HG02588 (cell line): Measurements from ENCODE around the gene BRD4.
A peak's percentile ranks its signal among the peaks of the same experiment; 100 is the strongest.

ENCODE experiments used
- ATAC-seq: cut with Tn5 transposase; IDR thresholded peaks from one replicate; pipeline ENCODE4 v1.9.1; 2021; ENCODE audit warnings: mild to moderate bottlenecking, moderate library complexity; ENCODE audit not compliant: unreplicated experiment

BRD4 gene

DNA sequence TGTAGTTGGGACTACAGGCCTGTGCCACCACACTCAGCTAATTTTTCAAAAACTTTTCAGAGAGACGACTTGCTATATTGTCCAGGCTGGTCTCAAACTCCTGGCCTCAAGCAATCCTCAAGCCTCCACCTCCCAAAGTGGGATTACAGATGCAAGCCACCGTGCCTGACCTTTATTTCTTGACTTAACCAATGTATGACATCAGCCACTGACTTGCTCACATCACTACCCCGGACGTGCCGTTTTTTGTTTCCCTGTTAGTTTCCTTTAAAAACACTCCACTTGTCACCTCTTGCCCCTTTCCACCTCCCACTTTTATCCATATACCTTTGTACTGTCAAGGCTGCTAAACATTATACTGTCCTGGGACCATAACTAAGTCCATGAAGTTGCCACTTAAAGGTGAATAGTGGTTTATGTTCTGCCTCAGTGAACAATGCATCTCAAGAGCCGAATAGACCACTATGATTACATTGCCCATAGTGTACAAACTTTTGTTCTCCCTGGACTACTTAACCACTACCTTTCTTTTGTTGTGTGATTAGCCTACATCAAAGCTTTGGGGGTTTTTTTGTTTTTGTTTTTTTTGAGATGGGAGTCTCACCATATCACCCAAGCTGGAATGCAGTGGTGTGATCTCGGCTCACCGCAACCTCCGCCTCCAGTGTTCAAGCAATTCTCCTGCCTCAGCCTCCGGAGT is 97.8 kb downstream of the BRD4 start:
- no peak for ATAC-seq

DNA sequence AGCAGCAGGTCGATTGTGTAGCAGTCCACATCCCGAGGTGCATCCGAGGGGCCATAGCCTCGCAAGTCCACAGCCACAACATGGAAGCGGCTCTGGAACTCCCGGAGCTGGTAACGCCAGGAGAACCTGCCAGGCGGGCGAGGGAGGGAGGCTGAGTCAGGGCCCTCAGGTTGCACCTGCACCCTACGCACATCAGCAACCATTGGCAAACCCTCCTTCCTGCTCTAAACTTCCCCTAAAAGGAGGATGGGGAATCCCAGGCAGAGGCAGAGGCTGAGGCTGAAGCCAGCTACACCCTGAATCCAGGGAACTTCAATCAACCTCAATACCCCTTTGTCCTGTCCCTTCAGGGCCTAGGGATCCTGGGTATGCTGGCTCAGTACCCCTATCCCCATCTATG is 101.1 kb downstream of the BRD4 start:
- no peak for ATAC-seq

DNA sequence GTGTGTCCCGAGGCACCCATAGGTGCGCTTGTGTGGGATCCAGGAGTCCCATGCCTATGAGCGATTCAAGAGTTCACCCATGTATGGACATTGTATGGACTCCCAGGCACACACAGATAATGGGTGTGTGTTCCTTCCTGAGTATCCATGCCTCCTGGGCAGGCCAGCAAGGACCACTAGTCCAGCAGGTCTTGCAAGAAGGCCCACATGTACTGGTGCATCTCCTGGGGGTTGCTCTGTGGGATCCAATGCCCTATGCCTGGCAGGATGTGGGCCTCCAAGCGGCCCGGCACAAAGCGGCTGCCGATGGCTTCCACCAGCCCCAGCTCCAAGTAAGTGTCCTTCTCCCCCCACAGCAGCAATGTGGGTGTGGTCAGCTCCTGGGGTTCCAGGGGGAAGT is 105.1 kb downstream of the BRD4 start:
- no peak for ATAC-seq

DNA sequence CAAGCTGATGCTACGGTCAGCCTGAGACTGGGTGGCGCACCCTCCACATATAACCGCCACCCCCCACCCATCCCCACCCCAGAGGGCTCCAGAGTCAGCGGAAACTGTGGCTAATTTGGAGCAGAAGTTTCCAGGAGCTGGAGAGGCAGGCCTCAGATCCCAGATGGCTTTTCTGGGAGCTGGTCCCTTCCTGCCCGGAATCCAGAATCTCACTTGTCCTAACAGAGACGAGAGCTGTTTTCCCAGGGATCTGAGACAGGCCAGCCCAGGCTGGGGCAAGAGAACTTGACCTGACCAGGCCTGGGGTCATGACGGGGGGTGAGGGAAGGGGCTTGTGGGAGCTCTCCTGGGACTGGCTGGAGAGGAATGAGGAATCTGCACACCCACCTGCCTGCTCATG is 106.6 kb downstream of the BRD4 start:
- no peak for ATAC-seq

DNA sequence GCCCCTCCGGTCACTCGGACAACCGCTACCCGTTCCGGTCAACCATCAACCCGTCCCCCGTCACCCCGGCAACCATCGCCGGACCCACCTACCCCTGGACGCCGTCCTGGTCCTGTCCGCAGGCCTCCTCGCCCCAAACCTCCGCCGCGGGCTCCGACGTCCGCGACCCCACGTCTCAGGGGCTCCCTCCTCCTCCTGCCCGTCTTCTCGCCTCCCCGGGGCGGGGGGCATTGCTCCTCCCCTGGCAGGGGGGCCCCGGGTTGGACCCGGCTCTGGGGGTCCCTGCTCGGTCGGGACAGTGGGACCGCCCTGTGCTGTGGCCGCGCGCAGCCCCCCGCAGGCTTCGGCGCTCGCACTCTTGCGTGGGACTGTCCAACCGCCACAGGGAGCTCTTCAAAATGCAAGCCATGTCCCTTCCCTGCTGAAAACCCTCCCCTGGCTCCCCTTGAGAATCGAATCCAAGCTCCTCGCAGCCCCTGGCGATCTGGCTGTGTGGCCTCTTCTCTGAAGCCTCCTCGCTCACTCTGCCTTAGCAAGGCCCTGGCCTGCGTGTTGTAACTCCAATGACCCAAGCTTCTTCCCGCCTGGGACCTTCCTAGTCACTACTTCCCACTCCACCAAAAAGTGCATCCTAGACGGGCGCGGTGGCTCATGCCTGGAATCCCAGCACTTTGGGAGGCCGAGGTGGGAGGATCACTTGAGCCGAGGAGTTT is 108.5 kb downstream of the BRD4 start:
- ATAC-seq: no peak

DNA sequence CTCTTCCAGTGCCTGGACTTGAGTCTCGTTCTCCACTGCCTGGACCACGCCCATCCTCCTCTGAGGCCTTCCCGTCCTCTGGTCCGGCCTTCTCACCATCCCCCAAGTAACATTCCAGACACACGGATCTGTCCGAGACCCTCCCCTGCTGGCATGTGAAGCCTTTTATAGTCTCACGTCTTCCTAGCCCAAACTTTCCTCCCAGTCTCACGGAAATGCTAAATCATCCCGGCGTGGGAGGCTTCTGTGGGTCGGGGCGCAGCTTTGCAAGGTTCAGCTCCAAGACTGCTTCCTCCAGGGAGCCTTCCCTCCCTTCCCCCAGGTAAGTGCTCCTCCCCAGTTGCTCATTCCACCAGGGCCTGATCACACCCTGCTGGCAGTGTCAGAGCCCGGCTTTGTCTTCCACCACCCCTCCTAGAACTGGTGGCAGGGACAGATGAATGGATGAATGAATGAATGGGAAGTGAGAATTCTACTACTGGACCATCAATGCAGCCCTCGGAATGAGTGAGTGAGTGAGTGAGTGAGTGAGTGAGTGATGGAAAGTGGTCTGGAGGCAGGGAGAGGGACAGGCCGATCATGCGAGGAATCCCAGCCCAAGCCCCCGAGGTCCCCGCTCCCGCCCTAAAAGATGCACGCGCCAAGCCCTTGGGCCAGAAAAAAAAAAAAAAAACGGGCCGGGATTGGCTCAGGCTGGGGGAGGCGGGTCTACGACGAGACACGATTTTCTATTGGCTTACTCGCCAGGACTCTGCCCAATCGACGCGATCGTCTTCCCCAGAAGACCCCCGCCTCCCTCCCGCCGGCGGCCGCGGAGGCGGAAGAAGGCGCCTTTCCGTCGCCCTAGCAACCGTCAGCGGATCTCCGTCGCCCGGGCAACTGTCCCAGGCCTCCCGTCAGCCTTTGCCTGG is 109.3 kb downstream of the BRD4 start:
- ATAC-seq: peak; percentile 71

DNA sequence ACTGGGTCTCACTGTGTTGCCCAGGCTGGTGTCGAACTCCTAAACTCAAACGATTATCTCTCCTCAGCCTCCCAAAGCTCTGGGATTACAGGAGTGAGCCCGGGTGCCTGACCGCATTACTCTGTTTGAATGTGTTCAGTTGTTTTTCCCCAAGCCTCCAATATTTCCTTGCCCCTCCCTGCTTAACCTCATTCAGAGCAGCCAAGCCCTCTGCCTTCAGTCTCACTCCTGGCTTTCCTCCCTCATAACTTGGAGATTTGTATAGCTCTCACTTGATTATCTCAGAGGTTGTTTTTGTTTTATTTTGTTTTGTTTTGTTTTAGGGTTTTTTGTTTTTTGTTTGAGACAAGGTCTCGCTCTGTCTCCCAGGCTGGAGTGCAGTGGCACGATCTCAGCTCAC is 111.5 kb downstream of the BRD4 start:
- ATAC-seq: no peak

DNA sequence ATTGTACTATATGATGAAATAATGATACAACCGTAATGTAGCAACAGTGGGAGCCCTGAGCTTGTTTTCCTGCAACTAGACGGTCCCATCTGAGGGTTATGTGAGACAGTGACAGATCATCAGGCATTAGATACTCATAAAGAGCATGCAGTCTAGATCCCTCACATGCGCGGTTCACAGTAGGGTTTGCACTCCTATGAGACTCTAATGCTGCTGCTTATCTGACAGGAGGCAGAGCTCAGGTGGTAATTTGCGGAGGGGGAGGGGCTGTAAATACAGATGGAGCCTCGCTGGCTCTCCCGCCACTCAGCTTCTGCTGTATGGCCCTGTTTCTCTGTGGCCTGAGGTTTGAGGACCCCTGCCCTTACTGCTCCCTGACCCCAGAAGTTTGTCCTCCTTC is 113.8 kb downstream of the BRD4 start:
- ATAC-seq: no peak

DNA sequence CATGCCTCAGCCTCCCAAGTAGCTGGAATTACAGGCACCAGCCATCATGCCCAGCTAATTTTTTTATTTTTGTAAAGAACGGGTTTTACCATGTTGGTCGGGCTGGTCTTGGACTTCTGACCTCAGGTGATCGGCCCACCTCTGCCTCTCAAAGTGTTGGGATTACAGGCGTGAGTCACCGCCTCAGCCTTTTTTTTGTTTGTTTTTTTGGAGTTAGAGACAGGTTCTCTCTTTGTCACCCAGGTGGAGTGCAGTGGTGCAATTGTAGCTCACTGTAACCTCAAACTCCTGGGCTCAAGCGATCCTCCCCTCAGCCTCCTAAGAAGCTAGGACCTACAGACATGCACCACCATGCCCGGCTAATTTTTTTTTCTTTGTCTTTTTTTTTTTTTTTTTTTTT is 116.0 kb downstream of the BRD4 start:
- ATAC-seq: no peak

DNA sequence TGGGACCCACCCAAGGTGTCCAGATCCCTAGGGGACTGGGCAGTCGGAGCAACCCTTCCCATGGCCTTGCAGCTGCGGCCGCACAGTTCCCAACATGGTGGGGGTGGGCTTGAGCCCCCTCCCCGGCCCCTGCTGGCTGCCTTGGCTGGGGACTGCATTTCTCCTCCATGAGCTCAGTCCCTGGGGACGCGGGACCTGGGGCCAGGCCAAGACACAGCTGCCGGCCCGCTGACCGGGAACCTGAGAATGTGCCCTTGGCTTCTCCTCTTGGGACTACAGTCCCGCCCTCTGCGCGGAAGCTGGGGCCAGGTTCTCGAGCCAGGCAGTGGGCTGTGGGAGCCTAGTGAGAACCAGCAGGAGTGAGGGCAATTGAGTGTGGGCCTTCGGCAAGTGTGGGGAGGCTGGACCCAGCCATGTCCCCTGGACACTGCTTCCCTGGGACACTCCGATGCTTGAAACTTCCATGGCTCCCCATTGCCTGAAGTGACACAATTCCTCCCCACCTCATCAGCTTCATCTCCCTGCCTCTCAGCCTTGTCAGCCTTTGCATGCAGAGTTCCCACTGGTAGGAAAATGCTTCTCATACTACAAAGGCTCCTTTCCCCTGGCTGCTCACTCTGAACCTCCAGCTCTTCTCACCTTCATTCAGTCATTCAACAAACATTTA is 118.5 kb downstream of the BRD4 start:
- no peak for ATAC-seq

DNA sequence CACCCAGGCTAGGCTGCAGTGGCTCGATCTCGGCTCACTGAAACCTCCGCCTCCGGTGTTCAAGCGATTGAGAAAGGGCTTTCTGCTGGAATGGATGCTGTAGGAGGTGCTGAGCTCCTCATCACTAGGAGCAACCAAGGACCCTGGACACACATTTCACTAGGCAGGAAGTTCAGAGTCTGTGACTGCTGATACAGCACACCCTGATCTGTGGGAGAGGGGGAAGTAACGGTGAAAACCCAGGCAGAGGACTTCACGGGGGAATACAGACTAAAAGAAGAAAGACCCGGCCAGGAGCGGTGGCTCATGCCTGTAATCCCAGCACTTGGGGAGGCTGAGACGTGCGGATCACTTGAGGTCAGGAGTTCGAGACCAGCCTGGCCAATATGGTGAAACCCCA is 119.6 kb downstream of the BRD4 start:
- ATAC-seq: no peak

DNA sequence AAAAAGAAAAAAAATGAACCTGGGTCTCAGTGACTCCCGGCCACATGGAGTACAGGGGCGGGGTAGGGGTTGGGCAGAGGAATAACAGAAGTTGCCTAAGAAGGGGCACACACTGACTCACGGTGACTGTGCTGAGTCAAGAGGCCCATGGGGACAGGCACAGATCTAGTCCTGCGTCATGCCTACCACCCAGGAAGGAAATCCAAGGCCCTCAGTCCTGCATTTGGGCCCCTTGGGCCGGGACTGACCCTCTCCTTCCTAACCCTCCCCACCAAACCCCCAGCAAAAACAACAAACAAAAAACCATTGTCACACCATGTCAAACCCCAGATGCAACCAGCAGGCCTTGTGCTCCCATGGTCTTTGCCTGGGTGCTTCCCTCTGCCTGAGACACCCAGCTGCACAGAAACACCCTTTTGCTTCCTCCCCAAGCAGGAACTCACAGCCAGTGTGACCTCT is 122.0 kb downstream of the BRD4 start:
- no peak for ATAC-seq

DNA sequence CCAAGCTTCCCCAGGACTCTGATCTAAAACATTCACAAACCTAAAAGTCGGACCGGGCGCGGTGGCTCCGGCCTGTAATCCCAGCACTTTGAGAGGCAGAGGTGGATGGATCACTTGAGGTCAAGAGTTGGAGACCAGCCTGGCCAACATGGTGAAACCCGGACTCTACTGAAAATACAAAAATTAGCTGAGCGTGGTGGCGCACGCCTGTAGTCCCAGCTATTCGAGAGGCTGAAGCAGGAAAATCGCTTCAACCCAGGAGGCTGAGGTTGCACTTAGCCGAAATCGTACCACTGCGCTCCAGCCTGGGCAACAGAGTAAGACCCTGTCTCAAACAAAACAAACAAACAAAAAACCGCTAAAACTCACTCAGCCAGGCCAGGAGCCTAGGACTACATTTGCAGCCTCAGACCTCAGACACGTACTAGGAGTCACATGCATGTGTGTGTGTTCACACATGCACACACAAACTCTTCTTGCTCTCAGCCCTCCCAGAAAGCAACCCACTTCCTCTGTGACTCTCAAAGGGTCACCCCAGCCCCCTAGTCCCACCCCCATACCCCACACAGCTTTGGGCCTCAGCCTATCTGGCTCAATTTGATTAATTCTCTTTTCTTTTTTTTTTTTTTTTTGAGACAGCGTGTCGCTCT is 130.8 kb downstream of the BRD4 start:
- no peak for ATAC-seq

DNA sequence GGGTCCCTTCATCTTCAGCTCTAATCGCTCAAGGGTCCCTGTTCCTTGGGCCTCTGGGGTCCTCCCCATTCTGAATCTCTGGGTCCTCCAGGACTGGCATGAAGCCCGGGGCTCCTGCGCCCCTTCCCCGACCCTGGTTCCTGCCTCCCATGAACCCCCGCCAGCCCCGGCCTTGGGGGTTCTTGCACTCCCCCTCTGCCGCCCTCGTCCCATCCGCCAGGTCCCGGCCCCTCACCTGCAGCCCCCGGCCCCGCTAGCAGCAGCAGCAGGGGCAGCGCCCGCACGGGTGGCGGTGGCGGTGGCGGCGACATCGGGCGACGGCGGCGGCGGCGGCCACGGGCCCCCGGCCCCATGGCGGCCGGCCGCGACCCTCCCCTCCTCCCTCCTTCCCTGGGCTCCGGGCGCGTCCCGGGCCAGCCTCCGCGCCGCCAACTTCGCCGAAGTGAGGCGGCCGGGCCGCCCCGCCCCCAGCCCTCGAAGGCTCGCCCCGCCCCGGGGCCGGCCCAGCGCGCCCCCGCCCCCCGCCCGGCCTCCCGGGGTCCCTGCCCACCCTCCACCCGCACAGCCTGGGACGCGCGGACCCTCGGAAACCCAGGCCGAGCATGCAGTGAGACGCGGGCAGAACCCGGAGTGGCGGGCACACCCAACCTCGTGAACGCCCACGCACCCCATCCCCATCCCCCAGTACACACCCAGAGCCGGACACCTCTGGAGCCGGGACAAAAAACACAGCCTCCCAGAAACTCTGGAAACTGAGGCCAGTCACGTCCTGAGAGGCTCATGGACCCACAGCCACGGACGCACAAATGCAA is 131.6 kb downstream of the BRD4 start, which contains the start of gene NOTCH3:
NOTCH3 (minus strand) TSS at position 443 of the 812 bp plus-strand sequence; CDS start at position 353, 90 bp downstream.
- ATAC-seq: no peak

DNA sequence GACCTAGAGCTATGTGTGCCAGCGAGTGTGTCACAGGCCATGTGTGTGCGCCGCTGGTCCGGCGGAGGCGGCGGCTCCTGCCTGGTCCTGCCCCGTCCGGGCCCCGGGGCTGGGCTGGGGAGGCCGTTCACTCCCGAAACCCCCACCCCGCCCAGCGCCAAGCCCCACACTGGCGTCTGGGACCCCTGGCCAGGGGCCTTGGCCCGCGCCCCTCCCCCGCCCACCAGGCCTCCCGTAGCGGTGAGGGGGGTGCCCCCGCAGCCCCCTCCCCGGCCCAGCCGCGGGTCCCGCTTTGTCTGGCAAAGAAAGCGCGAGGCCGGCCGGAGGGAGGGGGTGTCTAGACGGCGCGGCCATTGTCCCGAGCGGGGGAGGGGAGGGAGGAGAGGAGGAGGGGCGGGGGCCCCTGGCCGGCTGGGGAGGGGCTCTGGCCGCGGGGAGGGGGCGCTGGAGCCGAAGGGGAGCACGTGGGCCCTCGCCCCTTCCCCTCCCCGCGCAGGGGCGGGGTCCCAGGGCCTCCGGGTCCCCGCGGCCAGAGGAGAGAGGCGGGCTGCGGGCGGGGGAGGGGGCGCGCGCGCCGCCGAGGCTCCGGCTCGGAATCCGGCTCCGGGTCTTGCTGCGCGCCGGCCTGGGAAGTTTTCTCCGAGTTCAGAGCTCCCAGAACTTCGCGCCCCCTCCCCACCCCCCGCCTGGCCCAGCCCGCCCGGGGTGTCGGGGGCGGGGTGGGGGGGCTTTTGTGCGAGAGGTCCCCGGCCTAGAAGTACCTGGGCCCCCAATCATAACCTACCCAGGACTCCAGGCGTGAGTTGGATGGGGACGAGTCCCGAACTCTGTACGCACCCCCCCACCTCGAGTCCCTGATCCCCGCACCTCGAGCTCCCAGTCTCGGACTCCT is 132.4 kb downstream of the BRD4 start:
- ATAC-seq: no peak

DNA sequence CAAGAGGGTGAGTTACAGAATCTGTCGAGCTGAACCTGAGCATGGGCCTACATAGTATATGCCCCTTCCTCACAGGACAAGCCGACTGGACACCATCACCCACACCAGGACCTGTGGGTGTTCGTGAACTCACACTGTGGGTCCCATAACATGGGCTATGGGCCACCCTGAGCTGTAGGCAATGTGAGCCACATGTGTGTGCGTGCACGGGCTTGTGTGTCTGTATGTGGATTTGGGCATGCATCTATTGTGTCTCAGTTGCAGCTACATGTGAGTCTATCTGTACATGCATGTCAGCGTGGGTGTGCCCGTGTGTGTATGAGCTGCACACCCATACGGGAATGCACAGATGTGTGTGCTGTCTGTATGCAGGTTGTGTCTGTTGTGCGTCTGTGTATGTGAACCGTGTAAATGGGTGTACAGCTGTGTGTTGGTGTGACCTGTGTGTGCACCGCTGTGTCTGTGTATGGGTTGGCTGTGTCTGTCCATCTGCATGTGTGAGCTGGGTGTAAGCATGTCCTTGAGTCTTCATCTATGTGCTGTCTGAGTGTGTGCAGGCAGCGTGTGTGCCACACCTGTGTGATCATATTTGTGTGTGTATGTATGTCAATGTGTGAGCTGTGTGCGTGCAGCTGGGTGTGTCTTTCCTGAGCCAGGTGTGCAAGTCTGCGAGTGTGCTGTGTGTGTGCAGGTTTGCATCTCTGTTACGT is 133.2 kb downstream of the BRD4 start:
- ATAC-seq: no peak

DNA sequence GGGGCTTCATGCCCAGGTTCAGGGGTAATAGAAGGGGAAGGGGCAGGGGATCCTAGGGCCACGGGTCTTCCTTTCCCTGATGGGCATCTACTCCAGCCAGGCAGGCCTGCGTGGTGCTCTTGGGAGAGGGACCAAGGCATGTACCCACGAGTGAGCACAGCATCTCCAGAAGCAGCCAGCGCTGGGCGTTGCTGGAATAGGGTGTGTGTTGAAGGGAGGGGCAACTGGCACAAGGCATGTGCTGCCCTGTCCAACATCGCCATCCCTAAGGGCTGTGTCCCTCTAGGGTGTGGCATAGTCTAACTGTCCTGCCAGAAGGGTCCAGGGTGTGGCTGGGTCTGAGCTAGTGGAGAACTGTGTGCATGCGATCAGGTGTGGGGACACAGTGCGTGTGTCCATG is 134.4 kb downstream of the BRD4 start:
- no peak for ATAC-seq
